Measurements from ENCODE around the gene LIG3. TPM values are rescaled to one million over a fixed set of nuclear protein-coding genes. Genes with fewer than 3 reads are reported as not detected.
A peak's percentile ranks its signal among the peaks of the same experiment; 100 is the strongest.
"Not testable (repeated sequence)": the region's sequence is repeated elsewhere in the genome, so short reads cannot be mapped to it uniquely, and the experiment has no call there.

LIG3 gene
- total RNA-seq, 2 donors from 2014 or later, result 14.3 to 23.0 TPM

GRCh38 chr17:34996422-34997285, 16.3 kb downstream of the LIG3 start:
- intact Hi-C loops (cut with DNase I), result loop anchor here in 1 of 2 donors (5.0 kb wide), 1 partner anchor 91 kb away; no protein-coding TSS in a partner anchor
- DNase-seq (no peak), ATAC-seq (no peak)

- intact Hi-C loops (cut with DNase I), result loop anchor here in 1 of 2 donors (5.0 kb wide), 1 partner anchor 90 kb away; no protein-coding TSS in a partner anchor
- DNase-seq, result peak; percentile 48
- peak; percentile 58 to 82 for ATAC-seq
Measured at GRCh38 chr17:34997355-34997862, 17.1 kb downstream of the LIG3 start.

- ATAC-seq, result peak; percentile 74 to 83
- DNase-seq, result peak; percentile 61
- intact Hi-C loops (cut with DNase I), result loop anchor here in 1 of 2 donors (5.0 kb wide), 1 partner anchor 89 kb away; no protein-coding TSS in a partner anchor
Measured at GRCh38 chr17:34998205-34998604, 17.9 kb downstream of the LIG3 start.

- no peak for DNase-seq
- no peak for ATAC-seq
- intact Hi-C loops (cut with DNase I), result loop anchor here in 1 of 2 donors (5.0 kb wide), 1 partner anchor 88 kb away; no protein-coding TSS in a partner anchor
Measured at GRCh38 chr17:34999456-34999855, 19.1 kb downstream of the LIG3 start.

GRCh38 chr17:35000965-35001364, 20.7 kb downstream of the LIG3 start:
- DNase-seq; intact Hi-C loops (cut with DNase I); ATAC-seq: not testable (repeated sequence)

- intact Hi-C loops (cut with DNase I), result no loop called here
- ATAC-seq, result no peak
- DNase-seq, result no peak
Measured at GRCh38 chr17:35001549-35001948, 21.2 kb downstream of the LIG3 start.

GRCh38 chr17:35002876-35003551, 22.7 kb downstream of the LIG3 start:
- ATAC-seq (peak; percentile 73 to 76), DNase-seq (peak; percentile 41)
- intact Hi-C loops (cut with DNase I), result no loop called here

- no peak for DNase-seq
- ATAC-seq, result no peak
- intact Hi-C loops (cut with DNase I), result no loop called here
Measured at GRCh38 chr17:35003778-35004177, 23.5 kb downstream of the LIG3 start.

- ATAC-seq (no peak), DNase-seq (no peak)
- intact Hi-C loops (cut with DNase I), result no loop called here
Measured at GRCh38 chr17:35006345-35006744, 26.0 kb downstream of the LIG3 start.

- ATAC-seq (no peak), DNase-seq (no peak)
- intact Hi-C loops (cut with DNase I), result no loop called here
Measured at GRCh38 chr17:35006961-35007360, 26.6 kb downstream of the LIG3 start.

- no peak for ATAC-seq
- DNase-seq, result no peak
- intact Hi-C loops (cut with DNase I), result no loop called here
Measured at GRCh38 chr17:35010093-35010492, 29.8 kb downstream of the LIG3 start.

GRCh38 chr17:35011671-35012216, 31.4 kb downstream of the LIG3 start:
- DNase-seq, result no peak
- no peak for ATAC-seq
- intact Hi-C loops (cut with DNase I), result no loop called here

GRCh38 chr17:35016369-35016768, 36.1 kb downstream of the LIG3 start:
- DNase-seq (no peak), ATAC-seq (no peak)
- intact Hi-C loops (cut with DNase I), result no loop called here

- DNase-seq, result no peak
- intact Hi-C loops (cut with DNase I), result no loop called here
- ATAC-seq, result no peak
Measured at GRCh38 chr17:35017021-35017420, 36.7 kb downstream of the LIG3 start.

- ATAC-seq, result no peak
- intact Hi-C loops (cut with DNase I), result no loop called here
- DNase-seq, result no peak
Measured at GRCh38 chr17:35018814-35019213, 38.5 kb downstream of the LIG3 start.

GRCh38 chr17:35019386-35020179, 39.3 kb downstream of the LIG3 start:
- intact Hi-C loops (cut with DNase I), result no loop called here
- no peak for DNase-seq
- no peak for ATAC-seq

- no peak for DNase-seq
- intact Hi-C loops (cut with DNase I), result loop anchor here in 1 of 2 donors (2.0 kb wide), 1 partner anchor 67 kb away; no protein-coding TSS in a partner anchor
- peak in 1 of 2 donors; percentile 18 for ATAC-seq
Measured at GRCh38 chr17:35021520-35022380, 41.4 kb downstream of the LIG3 start.

All from left cardiac atrium (tissue), 4 donors.